Esophagus muscularis mucosa (tissue), 4 donors: ENCODE results near the gene BCAP29.

Experiments used
- EP300 ChIP-seq: sonication (generic); formaldehyde crosslinking; IDR thresholded peaks from one replicate; pipeline ENCODE4 v1.6.1; 2017; ENCODE audit warnings: antibody characterized with exemption
- POLR2A ChIP-seq: fragments of 450-650 bp; IDR thresholded peaks from one replicate; pipeline ENCODE4 v1.6.1; 2017; ENCODE audit warnings: antibody characterized with exemption, moderate library complexity, mild to moderate bottlenecking, low read depth
- POLR2AphosphoS5 ChIP-seq, 2 donors: sonication (generic); formaldehyde crosslinking; IDR thresholded peaks; one replicate each; pipeline ENCODE4 v1.6.1; 2017; ENCODE audit warnings: antibody characterized with exemption in 2 of 2
- TF ChIP-seq, protein P1 (sequence below), 3 experiments: fragments of 200-600 bp in 2 of 3; fragments of 450-650 bp in 1 of 3; sonication (generic) in 2 of 3; IDR thresholded peaks; one replicate each; pipeline ENCODE4 v1.5.1; 2017 to 2019; ENCODE audit warnings: antibody characterized with exemption in 3 of 3, mild to moderate bottlenecking in 2 of 3, moderate library complexity in 1 of 3

DNA sequence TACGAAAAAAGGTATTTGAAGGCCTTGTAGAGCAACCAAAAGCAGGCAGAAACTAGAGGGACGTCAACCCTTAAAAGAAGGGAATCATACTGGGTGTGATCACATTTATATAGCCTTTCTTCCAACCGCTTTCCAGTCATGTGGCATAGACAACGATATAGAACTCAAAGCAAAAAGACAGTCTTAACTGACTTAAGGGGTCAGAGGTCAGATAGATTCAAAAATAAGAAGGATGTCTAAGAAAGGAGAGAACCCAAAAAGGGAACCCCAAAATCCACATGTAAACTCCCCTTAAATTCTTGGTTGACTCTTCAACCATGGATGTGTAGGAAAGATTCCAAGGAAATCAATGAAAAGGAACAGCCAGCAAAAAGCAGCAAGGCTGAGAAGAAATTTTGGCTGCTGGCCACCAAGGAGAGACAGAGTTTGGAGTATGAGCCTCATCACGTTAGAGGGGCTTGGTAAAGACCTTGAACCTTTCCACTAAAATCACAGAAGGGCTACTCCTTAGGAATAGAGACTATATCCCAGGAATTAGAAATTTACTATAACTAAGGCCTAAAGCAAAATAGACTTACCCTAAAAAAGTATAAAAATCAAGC is 8.6 kb downstream of the BCAP29 start:
- TF ChIP-seq, protein P1, sequence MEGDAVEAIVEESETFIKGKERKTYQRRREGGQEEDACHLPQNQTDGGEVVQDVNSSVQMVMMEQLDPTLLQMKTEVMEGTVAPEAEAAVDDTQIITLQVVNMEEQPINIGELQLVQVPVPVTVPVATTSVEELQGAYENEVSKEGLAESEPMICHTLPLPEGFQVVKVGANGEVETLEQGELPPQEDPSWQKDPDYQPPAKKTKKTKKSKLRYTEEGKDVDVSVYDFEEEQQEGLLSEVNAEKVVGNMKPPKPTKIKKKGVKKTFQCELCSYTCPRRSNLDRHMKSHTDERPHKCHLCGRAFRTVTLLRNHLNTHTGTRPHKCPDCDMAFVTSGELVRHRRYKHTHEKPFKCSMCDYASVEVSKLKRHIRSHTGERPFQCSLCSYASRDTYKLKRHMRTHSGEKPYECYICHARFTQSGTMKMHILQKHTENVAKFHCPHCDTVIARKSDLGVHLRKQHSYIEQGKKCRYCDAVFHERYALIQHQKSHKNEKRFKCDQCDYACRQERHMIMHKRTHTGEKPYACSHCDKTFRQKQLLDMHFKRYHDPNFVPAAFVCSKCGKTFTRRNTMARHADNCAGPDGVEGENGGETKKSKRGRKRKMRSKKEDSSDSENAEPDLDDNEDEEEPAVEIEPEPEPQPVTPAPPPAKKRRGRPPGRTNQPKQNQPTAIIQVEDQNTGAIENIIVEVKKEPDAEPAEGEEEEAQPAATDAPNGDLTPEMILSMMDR (IDR thresholded peaks at IDR 0.05), result no peak
- TF ChIP-seq EP300, result no peak
- TF ChIP-seq POLR2A, result no peak
- TF ChIP-seq POLR2AphosphoS5 (IDR thresholded peaks at IDR 0.05), result no peak
